Choroid plexus epithelial cell (primary cell): Measurements from ENCODE around the gene MACO1.

Experiments used
- DNase-seq: peaks from one replicate; pipeline ENCODE4 v3.0.0-alpha.2; 2010; ENCODE audit warnings: low read depth
- H3K4me3 ChIP-seq: 2 replicates; pipeline ENCODE4 v1.5.1; 2011; ENCODE audit warnings: low read depth, mild to moderate bottlenecking, control low read depth, low read length, moderate library complexity
- CTCF ChIP-seq: conservative IDR thresholded peaks from 2 replicates; pipeline ENCODE4 v1.5.1; 2011; ENCODE audit warnings: low read depth, mild to moderate bottlenecking, control low read depth, inconsistent platforms, low read length, moderate library complexity

The MACO1 gene

DNA sequence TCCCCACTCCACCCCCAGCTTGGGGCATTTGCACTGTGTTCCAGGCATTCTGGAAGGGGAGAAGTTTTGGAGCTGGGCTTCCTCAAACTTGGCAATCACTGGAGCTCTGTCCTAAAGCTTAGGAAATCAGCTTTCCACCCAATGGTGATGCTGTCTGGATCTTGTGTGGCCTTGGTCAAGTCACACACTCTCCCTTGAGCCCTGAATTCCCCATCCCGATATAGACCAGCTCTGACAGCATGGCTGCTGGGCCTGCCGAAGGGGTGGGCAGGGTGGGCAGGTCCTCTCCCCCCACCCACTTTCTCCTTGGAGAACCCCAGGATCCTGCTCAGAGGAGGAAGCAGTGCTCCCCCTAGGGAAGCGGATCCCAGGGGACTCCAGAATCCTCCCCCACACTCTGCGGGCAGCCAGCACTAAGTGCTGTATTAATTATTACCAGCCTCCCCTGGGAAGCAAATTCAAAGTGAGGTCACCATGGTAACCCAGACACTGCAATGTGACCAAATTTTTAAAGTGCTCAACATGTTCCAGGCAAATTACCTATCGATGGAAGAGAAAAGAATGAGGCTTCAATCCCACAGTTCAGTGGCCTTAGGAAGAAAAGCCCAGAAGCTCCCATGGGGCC, 91.4 kb downstream of the MACO1 start:
- TF ChIP-seq CTCF: no peak
- DNase-seq: no peak
- no peak overlapping the region for H3K4me3 ChIP-seq

DNA sequence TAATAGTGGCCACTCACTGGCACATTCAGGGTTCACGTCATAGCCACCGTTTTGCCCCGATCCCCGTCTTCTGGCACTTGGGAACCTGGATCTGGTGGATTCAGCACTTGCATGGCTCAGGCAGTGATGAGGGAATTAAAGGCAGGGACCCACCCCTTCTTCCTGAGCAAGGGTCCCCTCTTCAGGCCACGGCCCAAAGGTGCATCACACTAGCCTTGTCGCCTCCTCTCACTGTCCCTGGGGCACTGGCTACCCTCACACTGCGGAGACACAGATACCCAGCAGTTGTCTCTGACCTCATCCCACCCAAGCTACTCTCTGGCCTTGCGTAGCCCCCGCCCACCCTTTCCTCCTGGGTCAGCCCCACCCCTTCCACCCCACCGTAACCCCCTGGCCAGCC, 92.8 kb downstream of the MACO1 start:
- DNase-seq: peak; percentile 47
- H3K4me3 ChIP-seq: no peak overlapping the region

GRCh38 chr1:25524568-25525360, 94.1 kb downstream of the MACO1 start:
- no peak for TF ChIP-seq CTCF
- no peak for DNase-seq
- no peak overlapping the region for H3K4me3 ChIP-seq

More for the DNA sequence above, 92.8 kb downstream of the MACO1 start:
- TF ChIP-seq CTCF: peak; percentile 59

- TF ChIP-seq CTCF: no peak
- no peak overlapping the region for H3K4me3 ChIP-seq
- DNase-seq: no peak
Measured at GRCh38 chr1:25525361-25525688, 94.6 kb downstream of the MACO1 start.

DNA sequence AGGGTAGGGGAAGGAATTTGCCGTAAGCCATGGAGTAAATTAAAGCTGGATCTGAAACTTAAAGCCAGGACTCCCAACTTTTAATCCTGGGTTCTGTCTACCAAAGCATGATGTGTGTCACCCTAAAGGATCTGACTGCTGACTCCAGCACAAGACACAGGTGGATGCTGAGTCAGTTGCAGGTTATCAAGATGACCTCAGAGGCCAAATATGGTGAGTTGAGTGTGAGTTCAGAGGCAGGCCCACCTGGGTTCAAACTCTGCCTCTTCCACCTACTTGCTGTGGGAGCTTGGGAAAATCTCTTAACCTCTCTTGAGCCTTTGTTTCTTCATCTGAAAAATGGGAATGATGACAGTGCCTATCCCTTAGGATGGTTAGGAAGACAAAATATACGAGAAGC, 96.1 kb downstream of the MACO1 start:
- no peak for TF ChIP-seq CTCF
- no peak for DNase-seq
- H3K4me3 ChIP-seq: no peak overlapping the region

DNA sequence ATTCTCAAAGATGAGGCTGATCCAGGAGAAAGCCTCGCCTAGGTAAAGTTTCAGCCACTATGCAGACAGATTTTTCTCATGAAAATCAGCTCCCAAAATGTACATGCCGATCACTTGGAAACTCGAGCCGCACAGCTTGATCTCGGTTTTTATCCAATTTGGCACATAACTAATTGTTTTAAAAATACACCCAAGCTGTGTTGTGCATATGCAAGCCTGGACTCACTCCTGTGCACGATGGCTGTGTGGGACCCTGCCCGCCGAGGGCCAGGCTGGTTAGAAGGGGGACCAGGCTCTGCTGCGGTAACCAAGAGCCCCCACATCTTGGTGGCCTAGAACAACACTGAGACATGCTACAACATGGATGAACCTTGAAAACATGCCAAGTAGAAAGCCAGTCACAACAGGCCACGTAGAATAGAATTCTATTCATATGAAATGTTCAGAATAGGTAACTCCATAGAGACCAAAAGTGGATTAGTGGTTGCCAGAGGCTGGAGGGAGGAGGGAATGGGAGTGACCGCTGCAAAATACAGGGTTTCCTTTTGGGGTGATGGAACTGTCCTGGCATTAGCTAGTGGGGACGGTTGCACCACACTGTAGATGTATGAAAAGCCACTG, 96.6 kb downstream of the MACO1 start:
- DNase-seq: no peak
- no peak for TF ChIP-seq CTCF
- no peak overlapping the region for H3K4me3 ChIP-seq
